Mesenchymal stem cell (in vitro differentiated cells and primary cell): ENCODE results near the gene TMEM41B.

Experiments used
- DNase-seq: peaks from one replicate; pipeline ENCODE4 v3.0.0-alpha.2; 2013
- H2AFZ ChIP-seq: one replicate; pipeline ENCODE4 v1.6.1; 2013; ENCODE audit warnings: low read depth, mild to moderate bottlenecking, control low read depth, inconsistent platforms, low read length, moderate library complexity
- H2AK5ac ChIP-seq: 2 replicates; pipeline ENCODE4 v1.6.1; 2013; ENCODE audit warnings: low read length, moderate library complexity, mild to moderate bottlenecking, inconsistent platforms; ENCODE audit not compliant: severe bottlenecking
- H2BK120ac ChIP-seq: one replicate; pipeline ENCODE4 v1.6.1; 2013; ENCODE audit warnings: low read depth, mild to moderate bottlenecking, inconsistent platforms, low read length, moderate library complexity
- H2BK12ac ChIP-seq, 2 experiments: one replicate each; pipeline ENCODE4 v1.6.1; 2013; ENCODE audit warnings: inconsistent platforms in 2 of 2, low read length in 2 of 2, mild to moderate bottlenecking in 2 of 2, moderate library complexity in 2 of 2, control low read depth in 1 of 2
- H2BK15ac ChIP-seq: one replicate; pipeline ENCODE4 v1.6.1; 2013; ENCODE audit warnings: mild to moderate bottlenecking, low read depth, inconsistent platforms; ENCODE audit not compliant: poor library complexity, severe bottlenecking
- H2BK5ac ChIP-seq: 2 replicates; pipeline ENCODE4 v1.6.1; 2013; ENCODE audit warnings: low read depth, mild to moderate bottlenecking, low read length, control low read depth, inconsistent platforms; ENCODE audit not compliant: poor library complexity, severe bottlenecking
- H3K14ac ChIP-seq, 2 experiments: one replicate each; pipeline ENCODE4 v1.6.1; 2013; ENCODE audit warnings: inconsistent platforms in 2 of 2, low read length in 2 of 2, control low read depth in 1 of 2, mild to moderate bottlenecking in 1 of 2, moderate library complexity in 1 of 2
- H3K18ac ChIP-seq, 2 experiments: one replicate each; pipeline ENCODE4 v1.6.1; 2013; ENCODE audit warnings: inconsistent platforms in 2 of 2, low read length in 2 of 2, control low read depth in 1 of 2, low read depth in 1 of 2, mild to moderate bottlenecking in 1 of 2
- H3K23ac ChIP-seq, 2 experiments: one replicate each; pipeline ENCODE4 v1.6.1; 2013; ENCODE audit warnings: inconsistent platforms in 2 of 2, low read length in 2 of 2, mild to moderate bottlenecking in 2 of 2, moderate library complexity in 2 of 2, control low read depth in 1 of 2
- H3K27ac ChIP-seq: 2 replicates; pipeline ENCODE4 v1.5.1; 2013; ENCODE audit warnings: mild to moderate bottlenecking, moderate library complexity, low read length, control low read depth, inconsistent platforms; ENCODE audit not compliant: poor library complexity, severe bottlenecking
- H3K27me3 ChIP-seq, 2 experiments: 2 replicates each; pipeline versions ENCODE4 v1.6.1 to v1.7.0; 2013; ENCODE audit warnings: low read length in 2 of 2, mild to moderate bottlenecking in 2 of 2, moderate library complexity in 2 of 2, control low read depth in 1 of 2, inconsistent platforms in 1 of 2; ENCODE audit not compliant: control insufficient read depth in 1 of 2, insufficient read depth in 1 of 2
- H3K36me3 ChIP-seq, 2 experiments: 2 replicates each; pipeline versions ENCODE4 v1.6.1 to v1.7.0; 2013; ENCODE audit warnings: low read length in 2 of 2, control low read depth in 1 of 2, inconsistent platforms in 1 of 2, low read depth in 1 of 2, mild to moderate bottlenecking in 1 of 2; ENCODE audit not compliant: insufficient read depth in 2 of 2, control insufficient read depth in 1 of 2
- H3K4ac ChIP-seq, 2 experiments: one replicate each; pipeline ENCODE4 v1.6.1; 2013; ENCODE audit warnings: inconsistent platforms in 2 of 2, low read length in 2 of 2, mild to moderate bottlenecking in 2 of 2, moderate library complexity in 2 of 2, control low read depth in 1 of 2, low read depth in 1 of 2
- H3K4me1 ChIP-seq: 2 replicates; pipeline ENCODE4 v1.6.1; 2013; ENCODE audit warnings: low read depth, low read length, control low read depth; ENCODE audit not compliant: control insufficient read depth, insufficient read depth
- H3K4me2 ChIP-seq: 2 replicates; pipeline ENCODE4 v1.6.1; 2013; ENCODE audit warnings: low read length, mild to moderate bottlenecking, inconsistent platforms; ENCODE audit not compliant: poor library complexity, severe bottlenecking
- H3K4me3 ChIP-seq, 2 experiments: 2 replicates each; pipeline versions ENCODE4 v1.5.1 to v1.7.0; 2013; ENCODE audit warnings: low read length in 2 of 2, mild to moderate bottlenecking in 2 of 2, control low read depth in 1 of 2, low read depth in 1 of 2; ENCODE audit not compliant: insufficient read depth in 1 of 2
- H3K79me1 ChIP-seq: replicated peaks from 2 replicates; pipeline ENCODE4 v1.6.1; 2013; ENCODE audit warnings: mild to moderate bottlenecking, control low read depth, low read length, inconsistent platforms; ENCODE audit not compliant: poor library complexity, severe bottlenecking
- H3K9ac ChIP-seq: 2 replicates; pipeline ENCODE4 v1.7.0; 2013; ENCODE audit warnings: mild to moderate bottlenecking, low read length, moderate library complexity
- H3K9me3 ChIP-seq: 2 replicates; pipeline ENCODE4 v1.7.0; 2013; ENCODE audit warnings: mild to moderate bottlenecking, low read length; ENCODE audit not compliant: control insufficient read depth
- H4K8ac ChIP-seq: one replicate; pipeline ENCODE4 v1.6.1; 2013; ENCODE audit warnings: inconsistent platforms, mild to moderate bottlenecking, low read length, moderate library complexity
- H4K91ac ChIP-seq: one replicate; pipeline ENCODE4 v1.6.1; 2013; ENCODE audit warnings: mild to moderate bottlenecking, low read length, inconsistent platforms
- WGBS: methylation state at CpG from one replicate; pipeline ENCODE4 v1.1.7; 2013; ENCODE audit warnings: mixed read lengths; 5-methylcytosine and 5-hydroxymethylcytosine counted together

The TMEM41B gene

GRCh38 chr11:9253086-9253485 is 61.3 kb downstream of the TMEM41B start:
- DNase-seq: no peak
- no peak overlapping the region for H2AK5ac ChIP-seq
- H3K4me1 ChIP-seq: no peaks in the 10 kb centered on the region
- no peak overlapping the region for H2BK12ac ChIP-seq
- H3K36me3 ChIP-seq: peaks cover 10 to 13% of the 10 kb centered on the region in 2 experiments
- H3K27me3 ChIP-seq: no peaks in the 10 kb centered on the region
- no peaks in the 10 kb centered on the region for H3K9me3 ChIP-seq
- H2BK120ac ChIP-seq: no peak overlapping the region
- H2AFZ ChIP-seq: no peak overlapping the region
- H3K9ac ChIP-seq: no peak overlapping the region
- no peak overlapping the region for H3K27ac ChIP-seq
- no peak overlapping the region for H3K4me2 ChIP-seq
- no peak overlapping the region for H2BK5ac ChIP-seq
- H3K4me3 ChIP-seq: no peak overlapping the region
- 86% methylated on average over 2 of the region's 3 CpGs for WGBS
- no peak overlapping the region for H4K91ac ChIP-seq
- no peak overlapping the region for H3K14ac ChIP-seq
- no peak overlapping the region for H2BK15ac ChIP-seq
- no peak overlapping the region for H4K8ac ChIP-seq
- H3K18ac ChIP-seq: no peak overlapping the region
- peaks cover 10% of the 10 kb centered on the region for H3K79me1 ChIP-seq
- no peak overlapping the region for H3K23ac ChIP-seq
- no peak overlapping the region for H3K4ac ChIP-seq

- H2AK5ac ChIP-seq: no peak overlapping the region
- H2AFZ ChIP-seq: no peak overlapping the region
- H3K4me3 ChIP-seq: no peak overlapping the region
- no peak overlapping the region for H3K9ac ChIP-seq
- H3K36me3 ChIP-seq: peaks cover 10 to 13% of the 10 kb centered on the region in 2 experiments
- no peak overlapping the region for H3K27ac ChIP-seq
- no peaks in the 10 kb centered on the region for H3K9me3 ChIP-seq
- H3K4me2 ChIP-seq: no peak overlapping the region
- no peak overlapping the region for H2BK12ac ChIP-seq
- H3K4me1 ChIP-seq: no peaks in the 10 kb centered on the region
- no peak overlapping the region for H2BK120ac ChIP-seq
- no peak overlapping the region for H3K14ac ChIP-seq
- no peak overlapping the region for H2BK5ac ChIP-seq
- WGBS: 94% methylated on average over 3 of the region's 3 CpGs
- no peak overlapping the region for H2BK15ac ChIP-seq
- no peak overlapping the region for H4K91ac ChIP-seq
- H3K79me1 ChIP-seq: peaks cover 10% of the 10 kb centered on the region
- no peak overlapping the region for H3K23ac ChIP-seq
- H3K27me3 ChIP-seq: no peaks in the 10 kb centered on the region
- no peak overlapping the region for H3K4ac ChIP-seq
- no peak for DNase-seq
- H3K18ac ChIP-seq: no peak overlapping the region
- no peak overlapping the region for H4K8ac ChIP-seq
These were observed 63.1 kb downstream of the TMEM41B start for GRCh38 chr11:9251311-9251710.

- H3K36me3 ChIP-seq: peaks cover 8 to 9% of the 10 kb centered on the region in 2 experiments
- H3K4me1 ChIP-seq: no peaks in the 10 kb centered on the region
- no peak for DNase-seq
- no peaks in the 10 kb centered on the region for H3K27me3 ChIP-seq
- H3K9ac ChIP-seq: no peak overlapping the region
- no peak overlapping the region for H3K23ac ChIP-seq
- H2BK5ac ChIP-seq: no peak overlapping the region
- no peak overlapping the region for H3K4me3 ChIP-seq
- WGBS: 73% methylated on average over 2 of the region's 2 CpGs
- no peak overlapping the region for H4K8ac ChIP-seq
- H2AFZ ChIP-seq: no peak overlapping the region
- H2BK120ac ChIP-seq: no peak overlapping the region
- H3K27ac ChIP-seq: no peak overlapping the region
- H4K91ac ChIP-seq: no peak overlapping the region
- no peak overlapping the region for H2BK15ac ChIP-seq
- no peak overlapping the region for H3K14ac ChIP-seq
- H2AK5ac ChIP-seq: no peak overlapping the region
- no peaks in the 10 kb centered on the region for H3K9me3 ChIP-seq
- no peak overlapping the region for H3K4me2 ChIP-seq
- H3K4ac ChIP-seq: no peak overlapping the region
- no peak overlapping the region for H2BK12ac ChIP-seq
- H3K18ac ChIP-seq: no peak overlapping the region
- H3K79me1 ChIP-seq: peaks cover 14% of the 10 kb centered on the region
These were observed 64.2 kb downstream of the TMEM41B start for GRCh38 chr11:9250139-9250582.

GRCh38 chr11:9249252-9249651 is 65.1 kb downstream of the TMEM41B start:
- H3K36me3 ChIP-seq: peaks cover 2 to 12% of the 10 kb centered on the region in 2 experiments
- no peak overlapping the region for H3K14ac ChIP-seq
- H4K91ac ChIP-seq: no peak overlapping the region
- no peak overlapping the region for H4K8ac ChIP-seq
- H2BK120ac ChIP-seq: no peak overlapping the region
- H3K27ac ChIP-seq: no peak overlapping the region
- no peaks in the 10 kb centered on the region for H3K9me3 ChIP-seq
- no peak overlapping the region for H3K9ac ChIP-seq
- H2BK15ac ChIP-seq: no peak overlapping the region
- no peak overlapping the region for H3K4me2 ChIP-seq
- 98% methylated on average over 5 of the region's 7 CpGs for WGBS
- no peak overlapping the region for H2BK5ac ChIP-seq
- H3K4me3 ChIP-seq: no peak overlapping the region
- H3K79me1 ChIP-seq: peaks cover 12% of the 10 kb centered on the region
- no peak overlapping the region for H3K4ac ChIP-seq
- H3K4me1 ChIP-seq: no peaks in the 10 kb centered on the region
- no peak overlapping the region for H2AFZ ChIP-seq
- no peak overlapping the region for H2BK12ac ChIP-seq
- no peak for DNase-seq
- H3K23ac ChIP-seq: no peak overlapping the region
- H3K27me3 ChIP-seq: no peaks in the 10 kb centered on the region
- H3K18ac ChIP-seq: no peak overlapping the region
- H2AK5ac ChIP-seq: no peak overlapping the region
